Measurements from ENCODE around the gene TMEM139.

TMEM139 gene

DNA sequence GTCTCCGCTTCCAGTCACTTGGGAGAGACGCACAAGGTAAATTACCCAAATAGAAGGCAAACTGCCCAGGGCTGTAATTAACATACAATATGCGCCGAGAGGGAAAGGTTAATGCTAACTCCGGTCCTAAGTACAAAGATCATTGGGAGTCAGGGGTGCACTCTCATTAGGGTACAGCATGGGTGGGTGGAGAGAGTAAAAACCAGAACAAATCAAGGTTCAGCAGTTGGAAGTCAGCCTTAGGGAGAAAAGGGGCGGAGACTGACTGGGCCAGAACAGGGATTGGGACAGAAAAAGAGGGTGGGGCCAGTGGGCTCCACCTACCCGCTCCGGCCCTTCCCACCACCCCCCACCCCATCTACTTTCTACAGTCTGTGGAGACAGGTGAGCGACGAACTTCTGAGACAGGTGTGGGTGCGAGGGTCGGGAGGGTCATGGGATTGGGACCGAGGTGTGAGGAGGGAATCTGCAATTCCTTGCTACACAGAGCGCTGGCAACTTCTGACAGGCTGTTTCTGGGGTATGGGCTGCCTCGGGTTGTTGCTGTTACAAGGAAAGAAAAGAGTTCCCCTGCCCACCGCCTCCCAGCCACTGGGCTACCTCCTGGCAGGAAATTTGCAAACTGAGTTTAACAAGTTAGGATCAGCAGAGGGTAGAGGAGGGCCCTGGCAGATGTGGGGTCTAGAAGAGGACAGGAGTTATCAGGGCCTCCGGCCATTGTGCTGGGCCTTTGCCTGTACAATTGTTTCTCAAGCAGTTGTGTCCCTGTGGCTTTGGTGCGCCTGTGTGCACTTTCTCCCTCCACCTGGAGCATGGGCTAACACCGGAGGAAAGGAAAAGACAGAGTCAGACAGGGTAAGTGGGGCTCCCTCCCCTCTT lies at the start of gene TMEM139:
Gene TMEM139 (plus strand): TSS at position 368 of the 879 bp plus-strand sequence. CDS start 1,000 bp downstream, outside the sequence.
- DNase-seq: no peak

DNA sequence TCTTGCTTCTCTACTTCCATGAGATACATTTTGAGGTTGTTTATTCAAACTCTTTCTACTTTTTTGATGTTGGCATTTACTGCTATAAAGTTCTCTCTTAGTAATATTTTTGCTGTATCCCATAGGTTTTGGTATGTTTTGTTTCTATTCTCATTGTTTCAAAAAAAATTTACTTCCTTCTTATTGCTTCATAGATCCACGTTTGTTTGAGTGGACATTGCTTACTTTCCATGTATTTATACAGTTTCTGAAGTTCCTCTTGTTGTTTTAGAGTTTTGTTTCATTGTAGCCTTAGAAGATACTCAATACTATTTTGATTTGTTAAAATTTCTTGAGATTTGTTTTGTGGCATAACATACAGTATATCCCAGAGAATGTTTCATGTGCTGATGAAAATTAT lies 49.2 kb upstream of the TMEM139 start:
- no peak for DNase-seq

GRCh38 chr7:143236408-143236990 lies 48.3 kb upstream of the TMEM139 start:
- no peak for DNase-seq

DNA sequence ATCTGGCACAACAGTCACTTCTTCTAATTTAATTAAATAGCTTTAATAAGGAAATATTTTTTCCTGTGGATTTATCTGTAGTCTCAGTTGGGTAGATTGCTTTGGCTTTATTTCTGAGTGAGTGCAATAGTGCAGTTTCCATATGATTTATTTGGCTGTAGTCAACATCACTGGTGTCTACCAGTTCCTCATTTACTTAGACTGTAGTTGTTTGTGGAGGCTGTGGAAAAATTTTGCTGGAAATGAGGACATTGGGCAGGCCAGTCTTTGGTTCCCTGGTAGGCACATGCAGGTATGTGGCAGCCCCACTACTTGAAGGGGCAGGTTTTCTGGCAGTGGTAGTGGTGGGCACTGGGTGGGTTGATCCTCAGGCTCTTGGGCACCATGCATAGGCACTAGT lies 47.4 kb upstream of the TMEM139 start:
- DNase-seq: no peak

- no peak for DNase-seq
Measured at GRCh38 chr7:143238289-143238980, 46.3 kb upstream of the TMEM139 start.

GRCh38 chr7:143239813-143240212 lies 44.9 kb upstream of the TMEM139 start:
- no peak for DNase-seq

DNA sequence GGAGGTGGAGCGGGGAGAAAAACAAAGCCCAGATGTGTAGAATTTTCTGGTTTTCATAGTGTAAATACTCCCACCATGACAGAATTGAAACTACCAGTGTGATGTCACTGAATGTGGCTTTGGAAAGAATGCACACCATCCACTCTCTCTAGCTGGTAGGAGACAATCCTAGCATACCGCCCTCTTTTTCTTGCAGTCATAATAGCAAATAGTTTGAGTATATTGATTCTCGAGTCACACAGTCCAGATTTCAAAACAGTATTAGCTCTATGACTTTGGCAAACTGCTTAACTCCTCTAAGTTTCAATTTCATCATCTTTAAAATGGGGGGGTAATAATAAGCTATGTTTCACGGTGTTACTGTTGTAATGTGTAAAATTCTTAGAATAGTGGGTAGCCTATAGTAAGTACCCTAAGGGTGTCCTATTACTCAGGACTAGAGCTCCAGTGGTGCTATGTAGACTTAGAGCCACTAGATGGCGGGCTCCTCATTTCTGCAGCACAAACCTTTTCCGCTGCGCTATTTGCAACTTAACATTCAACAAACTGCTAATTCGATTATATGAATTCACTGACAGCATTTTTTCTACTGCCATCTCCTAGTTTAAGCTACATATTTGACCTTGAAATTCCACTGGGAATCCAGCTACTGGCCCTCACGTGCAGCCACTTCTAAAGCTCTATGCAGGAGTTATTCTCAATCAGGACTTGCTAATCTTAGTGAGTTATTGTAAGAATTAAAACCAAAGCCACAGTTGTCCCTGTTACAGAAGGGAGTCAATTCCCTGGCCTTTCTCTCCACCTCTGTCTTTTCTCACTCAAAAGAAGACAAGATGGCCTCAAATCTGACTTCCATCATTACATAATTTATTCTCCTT lies 44.2 kb upstream of the TMEM139 start:
- peak; percentile 79 for DNase-seq

- DNase-seq: no peak
Measured at GRCh38 chr7:143242306-143242705, 42.5 kb upstream of the TMEM139 start.

- DNase-seq: no peak
Measured at GRCh38 chr7:143243111-143243510, 41.6 kb upstream of the TMEM139 start.

GRCh38 chr7:143243614-143244013 lies 41.1 kb upstream of the TMEM139 start:
- no peak for DNase-seq

- DNase-seq: no peak
Measured at GRCh38 chr7:143244321-143244720, 40.4 kb upstream of the TMEM139 start.

DNA sequence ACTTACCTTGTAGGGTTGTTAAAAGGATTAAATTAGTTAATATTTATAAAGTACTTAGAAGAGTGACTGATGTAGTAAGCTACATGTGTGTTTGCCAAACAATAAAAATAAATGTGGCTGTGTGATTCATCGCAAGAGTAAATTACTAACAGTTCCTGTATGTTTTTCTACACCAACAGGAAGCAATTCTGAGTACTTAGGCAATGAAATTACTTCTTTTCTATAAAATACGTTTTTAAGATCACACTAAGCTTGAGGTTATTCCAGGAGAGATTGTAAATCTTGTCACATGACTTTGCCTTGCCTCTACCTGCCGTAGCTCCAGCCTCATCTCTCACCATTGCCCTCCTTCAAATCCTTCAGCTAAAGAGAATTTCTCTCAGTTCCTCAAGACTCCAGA lies 39.6 kb upstream of the TMEM139 start:
- DNase-seq: no peak

DNA sequence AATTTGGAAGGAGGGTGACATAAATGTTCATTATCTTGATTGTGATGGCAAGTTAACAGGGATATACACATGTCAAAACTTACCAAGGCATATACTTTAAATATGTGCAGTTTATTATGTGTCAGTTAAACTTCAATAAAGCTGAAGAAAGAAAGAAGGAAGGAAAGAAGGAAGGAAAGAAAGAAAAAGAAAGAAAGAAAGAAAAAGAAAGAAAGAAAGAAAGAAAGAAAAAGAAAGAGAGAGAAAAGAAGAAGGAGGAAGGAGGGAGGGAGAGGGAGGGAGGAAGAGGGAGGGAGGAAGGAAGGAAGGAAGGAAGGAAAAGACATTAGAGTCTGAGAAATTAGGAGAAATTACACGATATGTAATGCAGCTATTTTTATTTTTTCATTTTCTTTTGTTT lies 37.4 kb upstream of the TMEM139 start:
- no peak for DNase-seq

- DNase-seq: no peak
Measured at GRCh38 chr7:143248761-143249354, 35.9 kb upstream of the TMEM139 start.

GRCh38 chr7:143250199-143250598 lies 34.6 kb upstream of the TMEM139 start:
- no peak for DNase-seq

GRCh38 chr7:143250822-143251221 lies 33.9 kb upstream of the TMEM139 start:
- no peak for DNase-seq

- DNase-seq: no peak
Measured at GRCh38 chr7:143252006-143252405, 32.8 kb upstream of the TMEM139 start.

DNA sequence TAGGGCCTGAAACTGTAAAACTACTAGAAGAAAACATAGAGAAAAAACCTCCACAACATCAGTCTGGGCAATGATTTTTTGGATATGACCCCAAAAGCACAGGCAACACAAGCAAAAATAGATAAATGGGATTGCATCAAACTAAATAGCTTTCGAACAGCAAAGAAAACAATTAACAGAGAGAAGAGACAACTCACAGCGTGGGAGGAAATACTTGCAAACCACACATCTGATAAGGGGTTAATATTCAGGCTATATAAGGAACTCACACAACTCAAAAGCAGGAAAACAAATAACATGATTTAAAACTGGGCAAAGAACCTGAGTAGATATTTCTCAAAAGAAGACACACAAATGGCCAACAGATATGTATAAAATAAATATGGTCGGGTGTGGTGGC lies 29.2 kb upstream of the TMEM139 start:
- DNase-seq: no peak

DNA sequence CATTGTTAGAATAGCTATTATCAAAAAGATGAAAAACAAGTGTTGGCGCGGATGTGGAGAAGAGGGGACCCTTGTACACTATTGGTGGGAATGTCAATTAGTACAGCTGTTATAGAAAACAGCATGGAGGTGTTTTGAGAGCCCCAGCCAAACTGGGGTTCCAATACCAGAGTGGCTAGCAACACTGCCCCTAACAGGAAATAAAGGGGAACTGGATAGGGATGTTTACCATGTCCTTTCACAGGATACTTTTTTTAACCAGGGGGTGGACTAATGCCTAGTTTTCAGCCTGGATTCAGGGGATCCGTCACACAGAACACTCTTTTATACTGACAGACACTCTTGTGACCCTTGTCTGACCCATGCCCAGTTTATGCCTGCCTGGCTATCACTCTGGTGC lies 28.4 kb upstream of the TMEM139 start:
- DNase-seq: no peak

DNA sequence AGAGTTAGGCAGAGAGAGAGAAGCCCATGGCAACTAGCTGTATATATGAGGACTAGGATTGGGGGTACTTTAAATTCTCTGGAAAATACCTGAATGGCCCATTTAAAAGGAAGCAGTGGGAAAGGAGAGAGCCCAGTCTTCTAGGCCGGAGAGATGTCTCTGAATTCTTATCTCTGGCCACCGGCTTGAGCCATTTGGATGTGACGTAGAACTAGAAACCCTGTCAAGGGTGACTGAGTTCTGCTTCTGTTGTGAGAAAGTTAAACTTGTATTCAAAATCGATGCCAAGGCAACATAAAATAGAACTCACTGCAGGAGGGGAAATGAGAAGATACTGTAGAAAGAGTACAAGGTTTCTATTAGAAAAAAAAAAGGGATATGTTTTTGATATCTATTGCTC lies 27.8 kb upstream of the TMEM139 start:
- DNase-seq: no peak

DNA sequence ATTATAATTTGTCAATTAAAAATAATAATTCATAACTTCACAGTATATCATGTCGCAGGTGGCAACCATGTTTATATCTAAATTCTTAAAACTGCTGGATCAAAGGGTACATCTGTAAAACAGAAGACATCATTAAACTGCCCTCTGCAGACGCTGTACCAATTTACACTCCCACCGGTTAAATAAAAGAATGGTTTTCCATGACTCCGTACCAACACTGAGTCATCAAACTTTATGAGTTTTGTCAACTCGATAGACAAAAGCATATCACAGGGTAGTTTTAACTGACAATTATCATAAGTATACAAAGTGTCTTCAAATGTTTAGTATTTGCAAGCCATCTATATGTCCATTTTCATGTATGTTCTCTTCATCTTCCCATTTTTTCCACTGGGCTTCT lies 27.3 kb upstream of the TMEM139 start:
- no peak for DNase-seq

DNA sequence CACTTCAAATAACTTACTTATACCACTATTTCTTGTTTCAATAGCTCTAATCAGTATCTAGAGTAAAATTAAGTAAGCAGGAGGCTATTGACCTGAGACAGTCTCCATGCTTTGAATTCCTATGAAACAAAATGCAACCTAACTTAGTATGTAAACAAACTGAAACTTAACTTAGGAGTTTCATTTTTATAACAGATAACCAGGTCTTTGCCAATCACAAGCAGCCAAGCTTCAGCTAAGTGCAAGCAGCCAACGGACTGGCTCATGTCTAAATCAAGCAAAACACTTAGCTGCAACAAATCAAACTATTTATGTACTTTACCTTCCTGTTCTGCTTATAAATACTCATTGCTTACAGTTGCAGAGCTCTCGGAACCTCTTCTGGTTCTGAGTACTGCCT lies 25.9 kb upstream of the TMEM139 start:
- peak; percentile 38 for DNase-seq

All from CD4-positive, alpha-beta T cell treated with Interleukin-17A for 4 hours (primary cell).